ENCODE results near the gene ISG20L2. TPM values are rescaled to one million over a fixed set of nuclear protein-coding genes. Genes with fewer than 3 reads are reported as not detected.

ISG20L2 gene
- total and polyA plus RNA-seq, 5 donors from 2014 or later, result 15.8 to 76.7 (median 17.7) TPM

GRCh38 chr1:156746728-156747631 is 18.4 kb upstream of the ISG20L2 start:
- Histone ChIP-seq H3K9me3 (ENCODE audit: control insufficient read depth in 2 of 2, low read length in 2 of 2) (no peaks in the 10 kb centered on the region), H3K4me3 (ENCODE audit: low read depth, low read length) (peak overlapping the region; percentile 89), H3K36me3 (ENCODE audit: control insufficient read depth, insufficient read depth, low read length) (peaks cover 23% of the 10 kb centered on the region), H3K4me1 (ENCODE audit: control insufficient read depth, insufficient read depth, low read length, poor library complexity, severe bottlenecking) (peaks cover 52% of the 10 kb centered on the region), H3K27me3 (ENCODE audit: control insufficient read depth, insufficient read depth, low read length) (no peaks in the 10 kb centered on the region), H3K27ac (ENCODE audit: insufficient read depth, low read length, poor library complexity, severe bottlenecking) (peak overlapping the region; percentile 83)
- peak overlapping the region; percentile 93 to 96 (median 93) for H3K4me3 Mint-ChIP-seq
- no peaks in the 10 kb centered on the region for H3K27me3 Mint-ChIP-seq
- no peak for ATAC-seq (ENCODE audit: low read depth in 2 of 2)
- H3K4me1 Mint-ChIP-seq, result peaks cover 16 to 63% (median 48%) of the 10 kb centered on the region in 4 donors
- H3K27ac Mint-ChIP-seq, result peak overlapping the region; percentile 86 to 97 (median 94)
- no peaks in the 10 kb centered on the region for H3K9me3 Mint-ChIP-seq
- peaks cover 20% of the 10 kb centered on the region for H3K36me3 Mint-ChIP-seq
- peak in 2 of 3 donors; percentile 43 to 64 for DNase-seq

GRCh38 chr1:156746406-156746727 is 17.8 kb upstream of the ISG20L2 start:
- no peak overlapping the region for H3K4me3 ChIP-seq (ENCODE audit: low read depth, low read length)
- Mint-ChIP-seq H3K9me3 (peaks cover 0 to under 1% (median 0%) of the 10 kb centered on the region in 7 donors), H3K4me1 (peaks cover 16 to 67% (median 53%) of the 10 kb centered on the region in 4 donors), H3K27me3 (no peaks in the 10 kb centered on the region), H3K4me3 (peak overlapping the region; percentile 24 to 90 (median 63)), H3K36me3 (peaks cover 23% of the 10 kb centered on the region), H3K27ac (peak overlapping the region; percentile 24 to 47 (median 38))
- ATAC-seq (ENCODE audit: low read depth in 2 of 2) (no peak), DNase-seq (no peak)
- H3K27ac ChIP-seq (ENCODE audit: insufficient read depth, low read length, poor library complexity, severe bottlenecking), result peak overlapping the region; percentile 83
- H3K27me3 ChIP-seq (ENCODE audit: control insufficient read depth, insufficient read depth, low read length), result no peaks in the 10 kb centered on the region
- H3K9me3 ChIP-seq (ENCODE audit: control insufficient read depth in 2 of 2, low read length in 2 of 2), result no peaks in the 10 kb centered on the region
- peaks cover 57% of the 10 kb centered on the region for H3K4me1 ChIP-seq (ENCODE audit: control insufficient read depth, insufficient read depth, low read length, poor library complexity, severe bottlenecking)
- H3K36me3 ChIP-seq (ENCODE audit: control insufficient read depth, insufficient read depth, low read length), result peaks cover 23% of the 10 kb centered on the region

- no peaks in the 10 kb centered on the region for H3K27me3 ChIP-seq (ENCODE audit: control insufficient read depth, insufficient read depth, low read length)
- ATAC-seq (ENCODE audit: low read depth in 2 of 2) (no peak), DNase-seq (no peak)
- peak overlapping the region in 3 of 4 donors; percentile 52 to 90 (median 74) for H3K4me3 Mint-ChIP-seq
- H3K4me3 ChIP-seq (ENCODE audit: low read depth, low read length), result no peak overlapping the region
- peak overlapping the region; percentile 83 for H3K27ac ChIP-seq (ENCODE audit: insufficient read depth, low read length, poor library complexity, severe bottlenecking)
- peaks cover 19 to 72% (median 56%) of the 10 kb centered on the region in 4 donors for H3K4me1 Mint-ChIP-seq
- H3K4me1 ChIP-seq (ENCODE audit: control insufficient read depth, insufficient read depth, low read length, poor library complexity, severe bottlenecking), result peaks cover 59% of the 10 kb centered on the region
- H3K9me3 ChIP-seq (ENCODE audit: control insufficient read depth in 2 of 2, low read length in 2 of 2), result no peaks in the 10 kb centered on the region
- H3K36me3 Mint-ChIP-seq, result peaks cover 24% of the 10 kb centered on the region
- peaks cover 0 to 2% (median 0%) of the 10 kb centered on the region in 7 donors for H3K9me3 Mint-ChIP-seq
- H3K27ac Mint-ChIP-seq, result peak overlapping the region; percentile 38 to 47 (median 45)
- H3K36me3 ChIP-seq (ENCODE audit: control insufficient read depth, insufficient read depth, low read length), result peaks cover 23% of the 10 kb centered on the region
- no peaks in the 10 kb centered on the region for H3K27me3 Mint-ChIP-seq
Measured at GRCh38 chr1:156745881-156746280, 17.3 kb upstream of the ISG20L2 start.

- peaks cover 19 to 74% (median 55%) of the 10 kb centered on the region in 4 donors for H3K4me1 Mint-ChIP-seq
- Histone ChIP-seq H3K27ac (ENCODE audit: insufficient read depth, low read length, poor library complexity, severe bottlenecking) (no peak overlapping the region), H3K9me3 (ENCODE audit: control insufficient read depth in 2 of 2, low read length in 2 of 2) (no peaks in the 10 kb centered on the region), H3K36me3 (ENCODE audit: control insufficient read depth, insufficient read depth, low read length) (peaks cover 23% of the 10 kb centered on the region), H3K4me3 (ENCODE audit: low read depth, low read length) (no peak overlapping the region), H3K4me1 (ENCODE audit: control insufficient read depth, insufficient read depth, low read length, poor library complexity, severe bottlenecking) (peaks cover 59% of the 10 kb centered on the region), H3K27me3 (ENCODE audit: control insufficient read depth, insufficient read depth, low read length) (no peaks in the 10 kb centered on the region)
- DNase-seq (no peak), ATAC-seq (ENCODE audit: low read depth in 2 of 2) (no peak)
- H3K36me3 Mint-ChIP-seq, result peaks cover 27% of the 10 kb centered on the region
- no peaks in the 10 kb centered on the region for H3K27me3 Mint-ChIP-seq
- H3K27ac Mint-ChIP-seq, result peak overlapping the region in 2 of 3 donors; percentile 43 to 51
- peak overlapping the region in 2 of 4 donors; percentile 73 to 75 for H3K4me3 Mint-ChIP-seq
- peaks cover 0 to 2% (median 0%) of the 10 kb centered on the region in 7 donors for H3K9me3 Mint-ChIP-seq
Measured at GRCh38 chr1:156744786-156745419, 16.3 kb upstream of the ISG20L2 start.

- Mint-ChIP-seq H3K9me3 (peaks cover 0 to 2% (median 0%) of the 10 kb centered on the region in 7 donors), H3K4me3 (no peak overlapping the region), H3K27ac (peak overlapping the region in 1 of 3 donors; percentile 43), H3K4me1 (peaks cover 19 to 69% (median 52%) of the 10 kb centered on the region in 4 donors), H3K27me3 (no peaks in the 10 kb centered on the region), H3K36me3 (peaks cover 27% of the 10 kb centered on the region)
- H3K4me3 ChIP-seq (ENCODE audit: low read depth, low read length), result no peak overlapping the region
- no peak for ATAC-seq (ENCODE audit: low read depth in 2 of 2)
- H3K36me3 ChIP-seq (ENCODE audit: control insufficient read depth, insufficient read depth, low read length), result peaks cover 23% of the 10 kb centered on the region
- DNase-seq, result no peak
- peaks cover 53% of the 10 kb centered on the region for H3K4me1 ChIP-seq (ENCODE audit: control insufficient read depth, insufficient read depth, low read length, poor library complexity, severe bottlenecking)
- no peaks in the 10 kb centered on the region for H3K9me3 ChIP-seq (ENCODE audit: control insufficient read depth in 2 of 2, low read length in 2 of 2)
- H3K27ac ChIP-seq (ENCODE audit: insufficient read depth, low read length, poor library complexity, severe bottlenecking), result no peak overlapping the region
- H3K27me3 ChIP-seq (ENCODE audit: control insufficient read depth, insufficient read depth, low read length), result no peaks in the 10 kb centered on the region
Measured at GRCh38 chr1:156744344-156744743, 15.8 kb upstream of the ISG20L2 start.

- H3K4me3 ChIP-seq (ENCODE audit: low read depth, low read length), result no peak overlapping the region
- no peak overlapping the region for H3K27ac ChIP-seq (ENCODE audit: insufficient read depth, low read length, poor library complexity, severe bottlenecking)
- ATAC-seq (ENCODE audit: low read depth in 2 of 2) (no peak), DNase-seq (no peak)
- Mint-ChIP-seq H3K27me3 (no peaks in the 10 kb centered on the region), H3K27ac (peak overlapping the region in 1 of 3 donors; percentile 20), H3K4me3 (peak overlapping the region in 1 of 4 donors; percentile 6), H3K36me3 (peaks cover 27% of the 10 kb centered on the region), H3K9me3 (peaks cover 0 to 2% (median 0%) of the 10 kb centered on the region in 7 donors), H3K4me1 (peaks cover 12 to 69% (median 49%) of the 10 kb centered on the region in 4 donors)
- peaks cover 23% of the 10 kb centered on the region for H3K36me3 ChIP-seq (ENCODE audit: control insufficient read depth, insufficient read depth, low read length)
- no peaks in the 10 kb centered on the region for H3K27me3 ChIP-seq (ENCODE audit: control insufficient read depth, insufficient read depth, low read length)
- no peaks in the 10 kb centered on the region for H3K9me3 ChIP-seq (ENCODE audit: control insufficient read depth in 2 of 2, low read length in 2 of 2)
- H3K4me1 ChIP-seq (ENCODE audit: control insufficient read depth, insufficient read depth, low read length, poor library complexity, severe bottlenecking), result peaks cover 46% of the 10 kb centered on the region
Measured at GRCh38 chr1:156743367-156744302, 15.1 kb upstream of the ISG20L2 start.

GRCh38 chr1:156742801-156743200 is 14.2 kb upstream of the ISG20L2 start:
- H3K9me3 Mint-ChIP-seq, result peaks cover 0 to 2% (median 0%) of the 10 kb centered on the region in 7 donors
- ATAC-seq (ENCODE audit: low read depth in 2 of 2) (no peak), DNase-seq (no peak)
- H3K36me3 ChIP-seq (ENCODE audit: control insufficient read depth, insufficient read depth, low read length), result peaks cover 23% of the 10 kb centered on the region
- H3K27ac Mint-ChIP-seq, result peak overlapping the region in 1 of 3 donors; percentile 20
- H3K27ac ChIP-seq (ENCODE audit: insufficient read depth, low read length, poor library complexity, severe bottlenecking), result no peak overlapping the region
- H3K36me3 Mint-ChIP-seq, result peaks cover 34% of the 10 kb centered on the region
- H3K27me3 ChIP-seq (ENCODE audit: control insufficient read depth, insufficient read depth, low read length), result no peaks in the 10 kb centered on the region
- no peaks in the 10 kb centered on the region for H3K27me3 Mint-ChIP-seq
- peak overlapping the region in 2 of 4 donors; percentile 6 to 48 for H3K4me3 Mint-ChIP-seq
- peaks cover 8 to 61% (median 42%) of the 10 kb centered on the region in 4 donors for H3K4me1 Mint-ChIP-seq
- peaks cover 38% of the 10 kb centered on the region for H3K4me1 ChIP-seq (ENCODE audit: control insufficient read depth, insufficient read depth, low read length, poor library complexity, severe bottlenecking)
- H3K9me3 ChIP-seq (ENCODE audit: control insufficient read depth in 2 of 2, low read length in 2 of 2), result no peaks in the 10 kb centered on the region
- H3K4me3 ChIP-seq (ENCODE audit: low read depth, low read length), result no peak overlapping the region

Data from CD4-positive, CD25-positive, alpha-beta regulatory T cell (primary cell).